Activated naive CD4-positive, alpha-beta T cell treated with anti-CD3 and anti-CD28 coated beads, Interleukin-2, amount 50 U/mL, for 72 hours (primary cell): ENCODE measurements around the gene RBFOX1. TPM values are rescaled to one million over a fixed set of nuclear protein-coding genes. Genes with fewer than 3 reads are reported as not detected.

Experiments used
- ATAC-seq, 2 donors: fragments of 150-1000 bp; cut with Tn5 transposase; 2 replicates each; pipeline ENCODE4 v1.10.0; 2021; ENCODE audit warnings: mild to moderate bottlenecking in 2 of 2, moderate library complexity in 2 of 2
- DNase-seq, 2 donors: peaks; one replicate each; pipeline ENCODE4 v3.0.0; 2021 to 2022; ENCODE audit warnings: low spot score in 2 of 2
- H3K27ac Mint-ChIP-seq, 2 donors: one replicate each; pipeline ENCODE4 v1.8.0; 2022; ENCODE audit warnings: mild to moderate bottlenecking in 2 of 2, mixed read lengths in 2 of 2
- H3K36me3 Mint-ChIP-seq, 2 donors: one replicate each; pipeline ENCODE4 v1.8.0; 2022; ENCODE audit warnings: mixed read lengths in 2 of 2
- H3K9me3 Mint-ChIP-seq, 2 donors: one replicate each; pipeline ENCODE4 v1.8.0; 2022; ENCODE audit warnings: mixed read lengths in 2 of 2
- total RNA-seq, 2 donors: library from RNA; stranded (reverse); gene quantifications; one replicate each; pipeline ENCODE4 v1.2.3, GENCODE V29; 2022

RBFOX1 gene
- total RNA-seq, 2 donors from 2014 or later = not detected

DNA sequence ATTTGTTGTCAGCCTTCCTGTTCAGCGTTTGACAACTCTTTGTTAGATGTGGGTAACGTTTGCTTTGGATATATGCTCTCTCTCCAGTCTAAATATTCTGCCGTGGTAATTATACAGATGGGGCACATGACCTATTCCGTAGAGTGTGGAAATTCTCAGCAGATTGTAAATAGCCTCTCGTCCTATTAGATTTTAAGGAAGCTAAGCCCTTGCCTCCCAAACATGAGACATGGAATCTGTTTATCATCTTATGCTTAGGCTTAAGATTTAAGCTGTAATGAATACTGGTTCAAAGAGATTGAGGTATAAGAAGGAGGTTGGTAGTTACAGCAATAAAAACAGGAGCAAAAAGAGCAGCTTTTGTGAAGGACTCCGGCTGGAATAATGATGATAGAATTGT lies 87.4 kb downstream of the RBFOX1 start:
- Mint-ChIP-seq H3K36me3 (peaks cover 0 to 10% of the 10 kb centered on the region in 2 donors), H3K9me3 (peaks cover 27% of the 10 kb centered on the region in 2 donors), H3K27ac (no peak overlapping the region)
- no peak for ATAC-seq
- no peak for DNase-seq

DNA sequence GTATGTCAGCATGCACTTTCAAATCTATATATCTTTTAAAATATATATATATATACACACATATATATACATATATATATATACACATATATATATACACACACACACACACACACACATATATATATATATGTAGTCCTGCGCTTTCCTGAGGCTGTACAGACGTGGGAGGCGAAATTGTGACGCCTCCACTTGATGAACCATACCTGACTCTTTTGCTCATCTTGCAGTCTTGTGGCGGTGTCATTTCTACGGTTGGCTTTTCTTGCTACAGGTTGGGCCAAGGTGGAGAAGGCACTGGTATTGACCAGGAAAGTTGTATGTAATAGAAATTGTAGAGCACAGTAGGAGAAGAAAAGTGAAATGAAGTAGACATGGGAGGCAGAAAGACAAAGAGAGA lies 88.2 kb downstream of the RBFOX1 start:
- peaks cover 24 to 29% of the 10 kb centered on the region in 2 donors for H3K9me3 Mint-ChIP-seq
- DNase-seq (no peak), ATAC-seq (no peak)
- no peak overlapping the region for H3K27ac Mint-ChIP-seq
- peaks cover 0 to 10% of the 10 kb centered on the region in 2 donors for H3K36me3 Mint-ChIP-seq

- DNase-seq (no peak), ATAC-seq (no peak)
- H3K27ac Mint-ChIP-seq = no peak overlapping the region
- peaks cover 23 to 25% of the 10 kb centered on the region in 2 donors for H3K9me3 Mint-ChIP-seq
- peaks cover under 1 to 8% of the 10 kb centered on the region in 2 donors for H3K36me3 Mint-ChIP-seq
These were observed 88.9 kb downstream of the RBFOX1 start for GRCh38 chr16:7421578-7421977.

DNA sequence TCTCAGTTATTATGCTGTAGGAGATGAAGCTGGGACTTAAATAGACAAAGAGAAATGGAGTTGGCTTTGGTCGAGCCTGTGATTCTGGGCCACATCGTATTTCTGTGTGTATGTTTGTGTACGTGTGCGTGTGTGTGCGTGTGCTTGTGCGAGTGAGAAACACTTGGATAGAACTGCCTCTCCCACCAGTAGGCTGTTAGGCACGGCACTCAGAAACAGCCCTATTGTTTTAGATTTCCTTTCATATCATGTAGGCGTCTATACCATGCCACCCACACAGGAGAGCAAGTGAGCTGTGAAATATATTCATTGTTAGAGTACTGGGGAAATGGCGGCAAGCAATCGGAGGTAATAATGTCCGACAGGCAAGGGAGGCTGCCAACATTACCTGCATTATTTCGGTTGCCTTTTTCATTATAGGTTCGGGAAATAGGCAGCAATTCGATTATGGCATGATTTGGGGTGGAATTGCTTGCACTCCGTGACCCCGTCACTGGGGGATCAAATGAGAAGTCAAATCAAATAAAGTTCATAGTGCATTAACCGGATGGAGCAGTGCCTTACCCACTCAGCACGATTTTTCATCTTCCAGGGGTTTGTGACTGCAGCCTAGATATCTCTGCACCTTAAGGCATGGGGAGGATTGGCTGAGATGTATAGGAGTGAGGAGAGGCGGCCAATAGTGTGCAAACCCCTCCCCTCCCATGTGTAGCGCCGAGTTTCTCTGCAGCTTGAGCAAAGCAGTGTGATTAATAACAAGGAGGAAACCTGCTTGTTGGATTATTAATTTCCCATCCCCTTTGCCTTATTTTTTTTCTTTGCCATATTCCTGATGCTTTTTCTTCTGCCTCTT lies 89.6 kb downstream of the RBFOX1 start:
- ATAC-seq (no peak), DNase-seq (no peak)
- Mint-ChIP-seq H3K9me3 (peaks cover 27 to 28% of the 10 kb centered on the region in 2 donors), H3K36me3 (peaks cover 4 to 12% of the 10 kb centered on the region in 2 donors), H3K27ac (no peak overlapping the region)

- ATAC-seq (no peak), DNase-seq (no peak)
- peaks cover 23 to 24% of the 10 kb centered on the region in 2 donors for H3K9me3 Mint-ChIP-seq
- peaks cover 4 to 12% of the 10 kb centered on the region in 2 donors for H3K36me3 Mint-ChIP-seq
- H3K27ac Mint-ChIP-seq = no peak overlapping the region
These were observed 90.9 kb downstream of the RBFOX1 start for GRCh38 chr16:7423434-7424044.

DNA sequence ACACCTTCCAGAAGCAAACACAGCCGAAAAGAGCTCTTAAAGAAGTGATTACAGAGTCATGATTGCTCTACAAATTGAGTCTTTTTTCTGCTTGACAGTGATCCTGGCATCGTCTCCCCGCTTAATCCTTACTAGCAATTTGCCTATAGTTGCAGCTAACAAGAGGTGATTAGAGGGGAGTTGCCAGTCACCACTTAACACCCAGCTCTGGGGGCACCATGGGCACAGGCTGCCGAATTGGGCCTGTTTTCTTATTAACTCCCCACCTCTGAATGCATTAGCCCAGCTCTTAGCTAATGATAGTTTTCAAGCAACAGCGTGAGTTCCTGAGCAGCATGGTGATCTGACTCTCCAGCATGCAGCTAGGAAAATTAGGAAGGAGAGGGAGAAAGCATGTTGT lies 93.5 kb downstream of the RBFOX1 start:
- ATAC-seq = no peak
- no peak overlapping the region for H3K27ac Mint-ChIP-seq
- peaks cover 4 to 12% of the 10 kb centered on the region in 2 donors for H3K36me3 Mint-ChIP-seq
- no peak for DNase-seq
- peaks cover 21% of the 10 kb centered on the region in 2 donors for H3K9me3 Mint-ChIP-seq

- Mint-ChIP-seq H3K27ac (no peak overlapping the region), H3K9me3 (peaks cover 27 to 28% of the 10 kb centered on the region in 2 donors), H3K36me3 (peaks cover 2% of the 10 kb centered on the region in 2 donors)
- ATAC-seq (no peak), DNase-seq (no peak)
These were observed 99.1 kb downstream of the RBFOX1 start for GRCh38 chr16:7431723-7432122.

DNA sequence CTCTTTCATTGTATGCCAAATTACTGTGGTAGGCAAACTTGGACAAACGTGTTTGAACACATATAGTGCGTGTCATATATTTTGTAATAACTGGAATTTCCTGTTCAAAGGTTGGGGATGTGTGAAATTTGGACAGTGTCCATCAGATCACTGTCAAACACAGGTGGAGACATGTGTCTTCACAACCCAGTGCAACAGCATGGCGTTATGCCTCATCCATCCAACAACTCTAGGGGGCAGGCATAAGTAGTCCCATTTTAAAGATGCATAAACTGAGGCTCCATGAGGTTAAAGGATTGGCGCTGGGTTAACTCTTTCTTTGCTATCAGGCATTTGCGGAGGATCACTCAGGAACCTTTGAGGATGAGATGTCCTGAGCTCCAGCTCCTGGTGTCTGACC lies 103.7 kb downstream of the RBFOX1 start:
- peaks cover 17 to 30% of the 10 kb centered on the region in 2 donors for H3K9me3 Mint-ChIP-seq
- DNase-seq = no peak
- H3K27ac Mint-ChIP-seq = no peak overlapping the region
- no peak for ATAC-seq
- H3K36me3 Mint-ChIP-seq = no peaks in the 10 kb centered on the region

DNA sequence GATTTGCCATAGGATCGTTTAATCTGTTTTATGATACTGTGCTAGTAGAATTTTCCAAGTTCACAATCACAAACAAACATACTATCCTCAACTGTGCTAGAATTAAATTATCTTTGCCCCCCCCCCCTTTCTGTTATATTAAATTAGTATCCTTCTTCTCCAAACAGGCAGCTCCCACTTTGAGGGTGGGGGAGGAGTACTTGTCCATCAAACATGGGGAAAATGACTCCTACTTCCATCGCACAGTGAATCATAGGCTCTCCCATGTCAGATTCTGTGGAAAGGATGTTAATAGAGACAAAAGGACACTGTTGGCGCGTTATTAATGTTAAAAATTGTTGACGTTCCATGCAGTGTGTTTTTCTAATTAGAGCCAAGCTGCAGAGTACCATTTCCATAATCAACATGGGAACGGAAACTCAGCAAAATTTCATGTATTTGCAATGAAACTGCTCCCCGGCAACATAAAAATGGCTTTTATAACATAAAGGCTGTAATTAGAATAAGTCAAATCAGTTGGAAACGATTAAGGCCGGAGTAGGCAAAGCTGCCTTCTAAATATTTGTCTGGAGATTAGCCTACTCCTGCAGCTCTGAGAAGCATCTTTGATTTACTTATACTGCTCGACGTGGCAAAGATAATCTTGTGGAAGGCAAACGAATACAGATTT lies 104.6 kb downstream of the RBFOX1 start:
- ATAC-seq (no peak), DNase-seq (no peak)
- Mint-ChIP-seq H3K9me3 (peaks cover 22 to 35% of the 10 kb centered on the region in 2 donors), H3K27ac (no peak overlapping the region), H3K36me3 (no peaks in the 10 kb centered on the region)

DNA sequence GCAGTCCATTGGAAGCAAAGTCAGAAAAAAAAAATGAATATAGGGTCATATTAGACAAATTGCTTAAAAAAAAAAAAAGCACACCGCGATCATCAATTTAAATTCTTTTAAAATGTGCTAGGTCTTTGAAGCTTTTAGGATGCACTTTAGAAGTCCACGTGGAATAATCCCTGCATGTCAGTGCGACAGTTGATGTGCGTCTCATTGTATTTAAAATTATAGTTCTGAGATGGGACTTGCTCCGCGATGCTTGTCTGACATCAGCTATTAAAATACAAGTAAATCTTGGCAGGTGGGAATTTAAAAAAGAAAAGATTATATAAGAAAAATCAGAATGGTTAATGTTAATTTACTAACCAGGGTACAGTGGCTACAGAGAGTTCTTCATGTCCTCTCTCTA lies 105.2 kb downstream of the RBFOX1 start:
- ATAC-seq (no peak), DNase-seq (no peak)
- Mint-ChIP-seq H3K9me3 (peaks cover 22 to 32% of the 10 kb centered on the region in 2 donors), H3K27ac (no peak overlapping the region), H3K36me3 (no peaks in the 10 kb centered on the region)

DNA sequence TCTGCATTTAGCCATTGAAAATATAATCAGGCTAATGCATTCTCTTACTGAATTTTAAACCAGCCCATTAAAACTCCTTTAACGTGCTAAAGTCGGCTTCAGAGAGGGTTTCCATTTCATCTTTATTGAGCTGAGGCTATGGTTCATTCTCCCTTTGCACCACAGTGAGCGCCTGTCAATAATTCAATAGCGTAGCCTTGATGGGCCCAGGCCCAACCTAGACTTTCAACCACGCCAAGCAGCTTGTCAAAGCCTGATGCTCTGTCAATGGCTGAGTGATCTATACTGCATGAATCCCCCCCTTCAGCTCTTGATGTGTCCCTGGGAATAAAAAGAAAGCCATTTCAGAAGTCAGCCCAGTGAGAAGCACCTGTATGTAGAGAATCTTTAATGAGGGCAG lies 106.0 kb downstream of the RBFOX1 start:
- ATAC-seq = no peak
- Mint-ChIP-seq H3K36me3 (no peaks in the 10 kb centered on the region), H3K9me3 (peaks cover 16 to 29% of the 10 kb centered on the region in 2 donors), H3K27ac (no peak overlapping the region)
- DNase-seq = no peak

GRCh38 chr16:7439518-7439917 lies 106.9 kb downstream of the RBFOX1 start:
- H3K9me3 Mint-ChIP-seq = peaks cover 11 to 24% of the 10 kb centered on the region in 2 donors
- ATAC-seq (no peak), DNase-seq (no peak)
- no peaks in the 10 kb centered on the region for H3K36me3 Mint-ChIP-seq
- no peak overlapping the region for H3K27ac Mint-ChIP-seq

DNA sequence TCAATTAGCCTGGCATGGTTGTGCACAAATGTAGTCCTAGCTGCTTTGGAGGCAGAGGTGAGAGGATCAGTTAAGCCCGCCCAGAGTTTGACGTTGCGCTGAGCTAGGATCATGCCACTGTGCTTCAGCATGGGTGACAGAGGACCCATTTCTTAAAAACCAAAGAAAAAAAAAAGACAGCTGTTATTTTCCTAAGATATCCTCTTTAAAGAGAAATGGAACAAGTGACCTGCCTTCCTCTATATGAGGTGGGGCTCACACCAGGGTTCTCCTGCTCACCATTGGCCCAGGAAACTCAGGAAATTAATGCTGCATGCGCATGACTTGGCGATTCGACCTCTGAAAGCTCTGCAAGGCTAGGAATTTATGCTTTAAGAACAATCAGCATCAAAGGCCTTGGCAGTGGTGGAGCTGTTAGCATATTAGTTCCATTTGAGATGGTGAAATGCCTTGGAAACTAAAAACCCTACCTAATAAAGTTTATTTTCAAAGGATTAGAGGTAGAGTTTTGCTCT lies 108.3 kb downstream of the RBFOX1 start:
- no peak overlapping the region for H3K27ac Mint-ChIP-seq
- ATAC-seq = no peak
- peaks cover 0 to 4% of the 10 kb centered on the region in 2 donors for H3K36me3 Mint-ChIP-seq
- DNase-seq = no peak
- H3K9me3 Mint-ChIP-seq = peaks cover 9 to 20% of the 10 kb centered on the region in 2 donors

DNA sequence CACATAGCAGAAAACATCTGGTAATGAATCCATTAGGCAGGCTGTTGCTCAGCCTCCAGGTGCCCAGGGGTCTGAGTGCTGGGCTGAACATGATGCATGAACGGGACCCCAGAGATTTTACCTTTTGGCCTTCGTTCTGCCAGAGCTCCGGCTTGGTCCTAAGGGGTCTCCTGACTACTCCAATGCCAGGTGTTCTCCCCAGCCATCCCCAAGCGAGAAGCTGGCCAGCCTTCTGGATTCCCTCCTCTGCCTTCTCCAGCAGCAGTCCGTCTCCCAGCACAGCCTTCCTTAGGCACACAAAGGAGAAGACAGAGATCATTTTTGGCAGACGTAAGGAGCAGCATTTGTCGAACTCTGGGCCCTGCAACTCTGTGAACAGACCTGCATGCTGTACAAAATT lies 109.4 kb downstream of the RBFOX1 start:
- DNase-seq (no peak), ATAC-seq (no peak)
- Mint-ChIP-seq H3K36me3 (peaks cover 0 to 10% of the 10 kb centered on the region in 2 donors), H3K27ac (no peak overlapping the region), H3K9me3 (peaks cover 15 to 23% of the 10 kb centered on the region in 2 donors)

GRCh38 chr16:7443142-7443541 lies 110.5 kb downstream of the RBFOX1 start:
- Mint-ChIP-seq H3K9me3 (peaks cover 18 to 19% of the 10 kb centered on the region in 2 donors), H3K27ac (no peak overlapping the region), H3K36me3 (peaks cover 0 to 10% of the 10 kb centered on the region in 2 donors)
- ATAC-seq (no peak), DNase-seq (no peak)

GRCh38 chr16:7443648-7444365 lies 111.2 kb downstream of the RBFOX1 start:
- ATAC-seq (no peak), DNase-seq (no peak)
- Mint-ChIP-seq H3K36me3 (peaks cover 0 to 10% of the 10 kb centered on the region in 2 donors), H3K27ac (no peak overlapping the region), H3K9me3 (peaks cover 21 to 25% of the 10 kb centered on the region in 2 donors)
